ENCODE results near the gene GBX1. TPM values are rescaled to one million over a fixed set of nuclear protein-coding genes. Genes with fewer than 3 reads are reported as not detected.

Gene GBX1
- total and polyA plus RNA-seq, 2 donors (not counting 3 experiments of a cell fraction or from before 2014, with no cell fraction given), result not detected

DNA sequence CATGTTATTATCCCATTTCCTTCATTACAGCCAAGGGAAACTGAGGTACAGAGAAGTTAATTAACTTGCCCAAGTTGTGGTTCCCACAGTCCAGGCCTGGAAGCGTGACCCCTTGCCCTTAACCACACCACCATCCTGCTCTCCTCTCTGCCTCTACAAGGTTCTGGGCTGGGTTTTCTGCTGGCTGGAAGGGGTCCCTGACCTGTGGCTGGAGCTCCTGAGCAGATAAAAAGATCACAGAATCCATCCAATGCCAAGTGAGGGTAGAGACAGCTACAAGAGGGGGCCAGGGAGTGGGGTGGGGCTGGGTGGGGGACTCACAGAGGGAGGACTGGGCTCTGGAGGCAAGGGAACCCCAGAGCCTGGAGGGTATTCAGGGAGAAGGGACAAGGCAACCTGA is 9.8 kb upstream of the GBX1 start:
- no peak overlapping the region for H3K4me3 ChIP-seq (replicated peaks in 1 of 3; ENCODE audit: insufficient read depth in 1 of 3, low read depth in 1 of 3, low read length in 3 of 3)
- no TSS peak for BruUV-seq (replicated peaks)
- H2AFZ ChIP-seq (ENCODE audit: low read depth, low read length), result no peak overlapping the region
- H3K79me2 ChIP-seq (ENCODE audit: control insufficient read depth, insufficient read depth, low read length), result no peaks in the 10 kb centered on the region
- no peaks in the 10 kb centered on the region for H3K9me3 ChIP-seq (replicated peaks; ENCODE audit: control insufficient read depth, insufficient read depth, low read length)
- no peak for FAIRE-seq
- TF ChIP-seq JUN (IDR thresholded peaks at IDR 0.05; ENCODE audit: borderline replicate concordance, insufficient read depth, insufficient read length, low read depth), result no peak
- TF ChIP-seq GATA2 (IDR thresholded peaks at IDR 0.05; ENCODE audit: insufficient read depth, insufficient read length, low read depth, low read length), result no peak
- no peak for TF ChIP-seq MYC (IDR thresholded peaks at IDR 0.05; ENCODE audit: low read depth, low read length)
- TF ChIP-seq, protein P1, sequence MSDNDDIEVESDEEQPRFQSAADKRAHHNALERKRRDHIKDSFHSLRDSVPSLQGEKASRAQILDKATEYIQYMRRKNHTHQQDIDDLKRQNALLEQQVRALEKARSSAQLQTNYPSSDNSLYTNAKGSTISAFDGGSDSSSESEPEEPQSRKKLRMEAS (IDR thresholded peaks at IDR 0.05; ENCODE audit: insufficient read depth, insufficient read length), result no peak
- TF ChIP-seq POLR2A (IDR thresholded peaks at IDR 0.05; ENCODE audit: low read depth, low read length), result no peak
- intact Hi-C loops (cut with micrococcal nuclease) (no loop called here), dilution Hi-C loops (cut with MboI; ENCODE audit: extremely low pct_ligation_motif_present, low sequenced_read_pairs) (no loop called here)
- ChIA-PET POLR2A (interaction anchor here (0.6 kb wide), 1 partner anchor 33 kb away, joined by 3 read pairs; no protein-coding TSS in a partner anchor), CTCF (interaction anchor here (0.6 to 2.6 kb wide), 4 partner anchors 15 to 214 kb away, joined by 3 to 6 read pairs (median 4); no protein-coding TSS in a partner anchor)
- H4K20me1 ChIP-seq (replicated peaks; ENCODE audit: control insufficient read depth, extremely low read depth, insufficient read depth, low read length), result no peaks in the 10 kb centered on the region
- H3K9ac ChIP-seq (replicated peaks; ENCODE audit: extremely low read depth, insufficient read depth, low read length), result no peak overlapping the region
- no peak for DNase-seq (ENCODE audit: low read depth, low spot score)
- no peaks in the 10 kb centered on the region for H3K9me1 ChIP-seq (replicated peaks; ENCODE audit: control insufficient read depth, extremely low read depth, insufficient read depth, low read length)
- no peaks in the 10 kb centered on the region for H3K4me1 ChIP-seq (ENCODE audit: control insufficient read depth, extremely low read depth, insufficient read depth, low read length)
- no peak overlapping the region for H3K4me2 ChIP-seq (ENCODE audit: insufficient read depth, low read length)
- peaks cover 3 to 12% of the 10 kb centered on the region in 2 experiments for H3K27me3 ChIP-seq (ENCODE audit: control insufficient read depth in 2 of 2, insufficient read depth in 2 of 2, low read length in 2 of 2)
- no peaks in the 10 kb centered on the region for H3K36me3 ChIP-seq (ENCODE audit: control insufficient read depth in 2 of 2, extremely low read depth in 1 of 2, insufficient read depth in 2 of 2, low read length in 2 of 2)
- no peak overlapping the region for H3K27ac ChIP-seq (ENCODE audit: insufficient read depth, low read depth, low read length)

DNA sequence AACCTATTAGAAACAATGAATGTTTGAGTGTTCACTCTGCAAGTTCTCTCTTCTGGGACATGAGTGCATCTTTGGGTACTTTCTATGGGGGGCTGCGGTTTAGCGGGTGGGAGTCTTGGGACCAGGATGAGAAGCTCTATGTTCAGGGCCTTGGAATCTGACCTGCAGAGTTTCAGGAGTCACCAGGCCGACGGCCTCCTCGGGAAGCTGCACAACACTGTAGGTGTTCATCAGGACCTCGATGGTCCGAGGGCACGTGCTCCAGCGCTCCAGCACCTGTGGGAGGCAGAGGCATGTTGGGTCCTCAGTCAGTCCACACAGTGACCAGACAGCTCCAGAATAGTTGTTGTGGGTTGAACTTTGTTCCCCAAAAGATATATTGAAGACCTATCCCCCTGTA is 8.9 kb upstream of the GBX1 start:
- no peaks in the 10 kb centered on the region for H3K79me2 ChIP-seq (ENCODE audit: control insufficient read depth, insufficient read depth, low read length)
- H3K9me3 ChIP-seq (replicated peaks; ENCODE audit: control insufficient read depth, insufficient read depth, low read length), result no peaks in the 10 kb centered on the region
- H3K4me2 ChIP-seq (ENCODE audit: insufficient read depth, low read length), result no peak overlapping the region
- no peak overlapping the region for H3K9ac ChIP-seq (replicated peaks; ENCODE audit: extremely low read depth, insufficient read depth, low read length)
- H3K27ac ChIP-seq (ENCODE audit: insufficient read depth, low read depth, low read length), result no peak overlapping the region
- no peak for FAIRE-seq
- no peaks in the 10 kb centered on the region for H3K9me1 ChIP-seq (replicated peaks; ENCODE audit: control insufficient read depth, extremely low read depth, insufficient read depth, low read length)
- no peak for TF ChIP-seq MYC (IDR thresholded peaks at IDR 0.05; ENCODE audit: low read depth, low read length)
- no peak for TF ChIP-seq JUN (IDR thresholded peaks at IDR 0.05; ENCODE audit: borderline replicate concordance, insufficient read depth, insufficient read length, low read depth)
- TF ChIP-seq CTCF (IDR thresholded peaks at IDR 0.05; ENCODE audit: extremely low read depth in 1 of 2, insufficient read depth in 1 of 2, low read depth in 1 of 2, low read length in 2 of 2), result no peak
- no peak for TF ChIP-seq EZH2 (IDR thresholded peaks at IDR 0.05; ENCODE audit: borderline replicate concordance, low read depth, low read length, severe bottlenecking)
- no peak for TF ChIP-seq POLR2AphosphoS5 (IDR thresholded peaks at IDR 0.05; ENCODE audit: insufficient read depth, low read depth, low read length)
- TF ChIP-seq POLR2A (IDR thresholded peaks at IDR 0.05; ENCODE audit: low read depth, low read length), result no peak
- TF ChIP-seq, protein P1 (IDR thresholded peaks at IDR 0.05; ENCODE audit: insufficient read depth, insufficient read length), result no peak
- TF ChIP-seq FOS (IDR thresholded peaks at IDR 0.05; ENCODE audit: borderline replicate concordance, insufficient read depth, low read length), result no peak
- no peak for TF ChIP-seq GATA2 (IDR thresholded peaks at IDR 0.05; ENCODE audit: insufficient read depth, insufficient read length, low read depth, low read length)
- H3K4me3 ChIP-seq (replicated peaks in 1 of 3; ENCODE audit: insufficient read depth in 1 of 3, low read depth in 1 of 3, low read length in 3 of 3), result no peak overlapping the region
- H3K4me1 ChIP-seq (ENCODE audit: control insufficient read depth, extremely low read depth, insufficient read depth, low read length), result no peaks in the 10 kb centered on the region
- no peaks in the 10 kb centered on the region for H3K36me3 ChIP-seq (ENCODE audit: control insufficient read depth in 2 of 2, extremely low read depth in 1 of 2, insufficient read depth in 2 of 2, low read length in 2 of 2)
- CTCF ChIA-PET, result interaction anchor here (1.6 to 2.6 kb wide), 2 partner anchors 68 to 214 kb away, joined by 5 to 6 read pairs; no protein-coding TSS in a partner anchor
- no peak for DNase-seq (ENCODE audit: low read depth, low spot score)
- dilution Hi-C loops (cut with MboI; ENCODE audit: extremely low pct_ligation_motif_present, low sequenced_read_pairs) (no loop called here), intact Hi-C loops (cut with micrococcal nuclease) (no loop called here)
- POLR2A ChIA-PET, result no interaction called here
- BruUV-seq (replicated peaks), result no TSS peak
- H3K27me3 ChIP-seq (ENCODE audit: control insufficient read depth in 2 of 2, insufficient read depth in 2 of 2, low read length in 2 of 2), result peaks cover 3 to 12% of the 10 kb centered on the region in 2 experiments
- no peak overlapping the region for H2AFZ ChIP-seq (ENCODE audit: low read depth, low read length)
- H4K20me1 ChIP-seq (replicated peaks; ENCODE audit: control insufficient read depth, extremely low read depth, insufficient read depth, low read length), result no peaks in the 10 kb centered on the region

Measured in endothelial cell of umbilical vein (primary cell).